GM23248 (cell line): ENCODE data around the gene GLB1L3. TPM values are rescaled to one million over a fixed set of nuclear protein-coding genes. Genes with fewer than 3 reads are reported as not detected.
"Not testable (repeated sequence)": the region's sequence is repeated elsewhere in the genome, so short reads cannot be mapped to it uniquely, and the experiment has no call there.

Source experiments
- DNase-seq: peaks from one replicate; pipeline ENCODE4 v3.0.0-alpha.2; 2015
- H2AFZ ChIP-seq: fragments of 200-600 bp; sonication (generic); 2 replicates; pipeline ENCODE4 v1.6.1; 2016; ENCODE audit warnings: antibody characterized with exemption
- H3F3A ChIP-seq: fragments of 200-600 bp; sonication (generic); 2 replicates; pipeline ENCODE4 v1.6.1; 2016; ENCODE audit warnings: mild to moderate bottlenecking, antibody characterized with exemption, mixed run types; ENCODE audit not compliant: insufficient read depth
- H3K27ac ChIP-seq: fragments of 200-600 bp; sonication (generic); 2 replicates; pipeline ENCODE4 v1.5.1; 2016; ENCODE audit warnings: mild to moderate bottlenecking
- H3K27me3 ChIP-seq: fragments of 200-600 bp; sonication (generic); replicated peaks from 2 replicates; pipeline ENCODE4 v1.6.1; 2016; ENCODE audit warnings: mild to moderate bottlenecking; ENCODE audit not compliant: insufficient read depth
- H3K36me3 ChIP-seq: fragments of 200-600 bp; sonication (generic); 2 replicates; pipeline ENCODE4 v1.6.1; 2016; ENCODE audit warnings: low read depth, mild to moderate bottlenecking
- H3K4me1 ChIP-seq: fragments of 200-600 bp; sonication (generic); 2 replicates; pipeline ENCODE4 v1.6.1; 2016; ENCODE audit warnings: mild to moderate bottlenecking; ENCODE audit not compliant: insufficient read depth
- H3K4me2 ChIP-seq: fragments of 200-600 bp; sonication (generic); one replicate; pipeline ENCODE4 v1.6.1; 2016; ENCODE audit warnings: mild to moderate bottlenecking; ENCODE audit not compliant: unreplicated experiment
- H3K4me3 ChIP-seq: fragments of 200-600 bp; sonication (generic); 2 replicates; pipeline ENCODE4 v1.5.1; 2016; ENCODE audit warnings: mild to moderate bottlenecking
- H3K79me2 ChIP-seq: fragments of 200-600 bp; sonication (generic); 2 replicates; pipeline ENCODE4 v1.6.1; 2016; ENCODE audit warnings: mild to moderate bottlenecking; ENCODE audit not compliant: insufficient read depth
- H3K9ac ChIP-seq: fragments of 200-600 bp; sonication (generic); 2 replicates; pipeline ENCODE4 v1.6.1; 2016; ENCODE audit warnings: mild to moderate bottlenecking
- H3K9me2 ChIP-seq: fragments of 200-600 bp; sonication (generic); 2 replicates; pipeline ENCODE4 v1.6.1; 2016; ENCODE audit warnings: mixed run types, mild to moderate bottlenecking, moderate library complexity; ENCODE audit not compliant: insufficient read depth
- H3K9me3 ChIP-seq: fragments of 200-600 bp; sonication (generic); one replicate; pipeline ENCODE4 v1.6.1; 2017; ENCODE audit warnings: low read depth
- H4K20me1 ChIP-seq: fragments of 200-600 bp; sonication (generic); 2 replicates; pipeline ENCODE4 v1.6.0; 2016; ENCODE audit not compliant: insufficient read depth
- EZH2 ChIP-seq: fragments of 200-600 bp; sonication (generic); IDR thresholded peaks from 2 replicates; pipeline ENCODE4 v1.6.1; 2018; ENCODE audit warnings: antibody characterized with exemption, mild to moderate bottlenecking; ENCODE audit not compliant: insufficient read depth, poor library complexity, severe bottlenecking
- EZH2phosphoT487 ChIP-seq: fragments of 200-600 bp; sonication (generic); IDR thresholded peaks from 2 replicates; pipeline ENCODE4 v1.6.1; 2018; ENCODE audit warnings: antibody characterized with exemption, moderate library complexity, mild to moderate bottlenecking, low read depth; ENCODE audit not compliant: insufficient read depth
- WGBS, 2 experiments: methylation state at CpG; one replicate each; pipeline ENCODE4 v1.1.6; 2015 to 2017; ENCODE audit warnings: low lambda C conversion rate in 2 of 2, low coverage in 1 of 2; ENCODE audit errors: missing lambda C conversion rate in 2 of 2; 5-methylcytosine and 5-hydroxymethylcytosine counted together
- in situ Hi-C: fragments of 300-500 bp; cut with MboI; formaldehyde crosslinking; loops from 2 replicates; pipeline ENCODE4 v1.15.0; 2020
- polyA plus RNA-seq: library from polyadenylated mRNA; unstranded; fragments of >200 nt; fragmentation: Nextera tagmentation; extraction: Ambion mirVana; gene quantifications from 2 replicates; pipeline ENCODE4 v1.2.1, GENCODE V29; 2016
- total RNA-seq: library from RNA; depleted of rRNA; stranded (reverse); fragments of >200 nt; shearing (Covaris generic); gene quantifications from 2 replicates; pipeline ENCODE4 v1.2.3, GENCODE V29; 2014

Gene GLB1L3
- total and polyA plus RNA-seq, 2 experiments from 2014 or later = not detected

DNA sequence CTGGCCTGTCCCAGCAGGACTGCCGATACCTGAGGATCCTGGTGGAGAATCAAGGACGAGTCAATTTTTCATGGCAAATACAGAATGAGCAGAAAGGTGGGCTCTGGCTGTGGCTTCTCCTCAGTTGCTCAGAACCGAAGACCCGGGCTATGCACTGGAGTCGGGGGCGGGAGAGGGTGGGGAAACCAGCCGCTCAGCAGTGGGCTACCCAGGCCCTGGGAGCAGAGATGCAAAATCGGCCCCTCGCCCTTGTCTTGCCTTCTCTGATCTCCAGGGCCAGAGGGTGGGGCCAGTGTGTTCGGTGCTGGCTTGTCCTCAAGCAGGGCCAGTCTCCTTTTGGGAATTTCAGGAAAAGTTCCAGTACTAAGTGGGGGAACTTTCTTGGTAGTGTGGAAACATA is 37.2 kb downstream of the GLB1L3 start:
- Histone ChIP-seq H3K4me1 (no peaks in the 10 kb centered on the region), H3K36me3 (no peaks in the 10 kb centered on the region), H3K27ac (no peak overlapping the region), H3K79me2 (no peaks in the 10 kb centered on the region), H3K27me3 (no peaks in the 10 kb centered on the region; the same call in 1 of the 2 replicates), H3K4me3 (no peak overlapping the region), H3K9ac (no peak overlapping the region), H3K4me2 (no peak overlapping the region), H3K9me2 (no peaks in the 10 kb centered on the region), H3F3A (no peaks in the 10 kb centered on the region), H3K9me3 (no peaks in the 10 kb centered on the region), H2AFZ (no peak overlapping the region), H4K20me1 (no peaks in the 10 kb centered on the region)
- WGBS, 2 experiments = 42 to 44% methylated on average over 7 to 10 of the region's 10 CpGs
- no peak for DNase-seq
- in situ Hi-C loops = no loop called here
- no peak for TF ChIP-seq EZH2
- no peak for TF ChIP-seq EZH2phosphoT487

DNA sequence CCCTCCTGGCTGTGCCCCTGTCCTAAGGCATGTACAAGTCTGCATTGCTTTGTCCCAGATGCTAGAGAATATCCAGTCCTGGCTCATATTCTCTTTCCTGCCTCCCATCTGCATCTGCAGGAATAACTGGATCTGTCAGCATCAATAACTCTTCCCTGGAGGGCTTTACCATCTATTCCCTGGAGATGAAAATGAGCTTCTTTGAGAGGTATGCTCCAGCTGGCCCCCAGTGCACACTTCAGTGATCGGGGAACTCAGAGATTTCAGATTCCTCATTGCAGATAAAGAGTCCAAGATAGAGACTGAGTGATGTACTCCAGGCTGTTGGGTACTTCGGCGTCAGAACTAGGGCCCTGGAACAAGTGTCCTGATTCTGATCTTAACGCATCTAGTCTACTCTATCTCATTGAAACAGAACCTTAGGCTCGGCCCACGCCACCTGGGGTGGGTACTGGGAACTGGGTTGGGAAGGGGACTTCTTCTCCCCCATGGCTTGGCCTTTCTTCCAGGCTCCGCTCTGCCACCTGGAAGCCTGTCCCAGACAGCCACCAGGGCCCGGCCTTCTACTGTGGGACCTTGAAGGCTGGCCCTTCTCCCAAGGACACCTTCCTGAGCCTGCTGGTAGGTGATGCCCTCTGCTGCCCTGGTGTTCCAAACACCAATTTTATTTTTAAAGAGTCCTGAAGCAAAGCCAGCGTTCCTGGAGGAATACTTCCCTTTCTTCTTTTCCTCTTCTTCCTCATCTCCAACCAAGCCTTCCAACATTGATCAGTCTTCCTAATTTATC is 37.8 kb downstream of the GLB1L3 start:
- H3K4me1 ChIP-seq = no peaks in the 10 kb centered on the region
- no peaks in the 10 kb centered on the region for H3K36me3 ChIP-seq
- no peak for TF ChIP-seq EZH2
- TF ChIP-seq EZH2phosphoT487 = no peak
- no peak overlapping the region for H2AFZ ChIP-seq
- H3K9ac ChIP-seq = no peak overlapping the region
- H3K9me2 ChIP-seq = no peaks in the 10 kb centered on the region
- H3K9me3 ChIP-seq = no peaks in the 10 kb centered on the region
- no peaks in the 10 kb centered on the region for H3F3A ChIP-seq
- H3K4me2 ChIP-seq = no peak overlapping the region
- no peaks in the 10 kb centered on the region; the same call in 1 of the 2 replicates for H3K27me3 ChIP-seq
- no peaks in the 10 kb centered on the region for H3K79me2 ChIP-seq
- H3K4me3 ChIP-seq = no peak overlapping the region
- WGBS, 2 experiments = 28 to 36% methylated on average over 7 to 9 of the region's 9 CpGs
- in situ Hi-C loops = no loop called here
- no peaks in the 10 kb centered on the region for H4K20me1 ChIP-seq
- no peak overlapping the region for H3K27ac ChIP-seq
- DNase-seq = no peak

DNA sequence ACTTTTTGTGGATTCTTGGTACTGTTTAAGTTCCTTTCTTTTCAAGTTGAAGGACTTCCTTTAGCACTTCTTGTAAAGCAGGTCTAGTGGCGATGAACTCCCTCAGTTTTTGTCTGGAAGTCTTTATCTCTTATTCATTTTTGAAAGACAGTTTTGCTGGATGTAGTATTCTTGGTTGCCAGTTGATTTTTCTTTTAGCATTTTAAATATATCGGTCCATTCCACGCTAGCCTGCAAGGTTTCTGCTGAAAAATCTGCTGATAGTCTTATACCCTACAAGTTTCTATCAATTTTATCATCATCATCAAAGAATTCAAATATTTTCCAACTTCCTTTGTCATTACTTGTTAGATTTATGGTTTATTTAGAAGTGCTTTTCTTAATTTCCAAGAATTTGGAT is 40.9 kb downstream of the GLB1L3 start:
- no peak for TF ChIP-seq EZH2phosphoT487
- TF ChIP-seq EZH2 = no peak
- 40 to 53% methylated on average over 3 of the region's 3 CpGs for WGBS, 2 experiments
- no peaks in the 10 kb centered on the region for H3K79me2 ChIP-seq

DNA sequence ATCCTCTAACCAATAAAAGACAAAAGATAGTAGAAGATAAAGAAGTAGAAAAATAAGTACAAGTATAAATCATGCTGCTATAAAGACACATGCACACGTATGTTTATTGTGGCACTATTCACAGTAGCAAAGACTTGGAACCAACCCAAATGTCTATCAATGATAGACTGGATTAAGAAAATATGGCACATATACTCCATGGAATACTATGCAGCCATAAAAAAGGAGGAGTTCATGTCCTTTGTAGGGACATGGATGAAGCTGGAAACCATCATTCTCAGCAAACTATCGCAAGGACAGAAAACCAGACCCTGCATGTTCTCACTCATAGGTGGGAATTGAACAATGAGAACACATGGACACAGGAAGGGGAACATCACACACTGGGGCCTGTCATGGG is 45.2 kb downstream of the GLB1L3 start:
- H3K4me2 ChIP-seq, H3K9ac ChIP-seq, H3K4me3 ChIP-seq, H3K4me1 ChIP-seq, H2AFZ ChIP-seq, H3K9me2 ChIP-seq, H3K9me3 ChIP-seq, H3F3A ChIP-seq, H3K79me2 ChIP-seq, H3K27ac ChIP-seq, DNase-seq, H3K27me3 ChIP-seq, H4K20me1 ChIP-seq, H3K36me3 ChIP-seq, in situ Hi-C loops: not testable (repeated sequence)
- WGBS, 2 experiments = 34 to 35% methylated on average over 2 of the region's 2 CpGs

More for the DNA sequence above, 40.9 kb downstream of the GLB1L3 start:
- Histone ChIP-seq H3K27ac (no peak overlapping the region), H3F3A (no peaks in the 10 kb centered on the region), H3K9ac (no peak overlapping the region), H2AFZ (no peak overlapping the region), H3K4me1 (no peaks in the 10 kb centered on the region), H3K9me3 (no peaks in the 10 kb centered on the region), H3K27me3 (no peaks in the 10 kb centered on the region; the same call in 1 of the 2 replicates), H3K9me2 (no peaks in the 10 kb centered on the region), H3K36me3 (no peaks in the 10 kb centered on the region), H4K20me1 (no peaks in the 10 kb centered on the region), H3K4me2 (no peak overlapping the region), H3K4me3 (no peak overlapping the region)
- DNase-seq = no peak
- in situ Hi-C loops = no loop called here
